ENCODE measurements around the gene TRDN. TPM values are rescaled to one million over a fixed set of nuclear protein-coding genes. Genes with fewer than 3 reads are reported as not detected.

TRDN gene
- total RNA-seq, 1 experiment from 2014 or later: 39.8 TPM

GRCh38 chr6:123295181-123295580 lies 341.6 kb downstream of the TRDN start:
- no peak for TF ChIP-seq SMAD3 (CRISPR knock-in tag; IDR thresholded peaks at IDR 0.05; ENCODE audit: borderline replicate concordance)
- TF ChIP-seq, protein P1, sequence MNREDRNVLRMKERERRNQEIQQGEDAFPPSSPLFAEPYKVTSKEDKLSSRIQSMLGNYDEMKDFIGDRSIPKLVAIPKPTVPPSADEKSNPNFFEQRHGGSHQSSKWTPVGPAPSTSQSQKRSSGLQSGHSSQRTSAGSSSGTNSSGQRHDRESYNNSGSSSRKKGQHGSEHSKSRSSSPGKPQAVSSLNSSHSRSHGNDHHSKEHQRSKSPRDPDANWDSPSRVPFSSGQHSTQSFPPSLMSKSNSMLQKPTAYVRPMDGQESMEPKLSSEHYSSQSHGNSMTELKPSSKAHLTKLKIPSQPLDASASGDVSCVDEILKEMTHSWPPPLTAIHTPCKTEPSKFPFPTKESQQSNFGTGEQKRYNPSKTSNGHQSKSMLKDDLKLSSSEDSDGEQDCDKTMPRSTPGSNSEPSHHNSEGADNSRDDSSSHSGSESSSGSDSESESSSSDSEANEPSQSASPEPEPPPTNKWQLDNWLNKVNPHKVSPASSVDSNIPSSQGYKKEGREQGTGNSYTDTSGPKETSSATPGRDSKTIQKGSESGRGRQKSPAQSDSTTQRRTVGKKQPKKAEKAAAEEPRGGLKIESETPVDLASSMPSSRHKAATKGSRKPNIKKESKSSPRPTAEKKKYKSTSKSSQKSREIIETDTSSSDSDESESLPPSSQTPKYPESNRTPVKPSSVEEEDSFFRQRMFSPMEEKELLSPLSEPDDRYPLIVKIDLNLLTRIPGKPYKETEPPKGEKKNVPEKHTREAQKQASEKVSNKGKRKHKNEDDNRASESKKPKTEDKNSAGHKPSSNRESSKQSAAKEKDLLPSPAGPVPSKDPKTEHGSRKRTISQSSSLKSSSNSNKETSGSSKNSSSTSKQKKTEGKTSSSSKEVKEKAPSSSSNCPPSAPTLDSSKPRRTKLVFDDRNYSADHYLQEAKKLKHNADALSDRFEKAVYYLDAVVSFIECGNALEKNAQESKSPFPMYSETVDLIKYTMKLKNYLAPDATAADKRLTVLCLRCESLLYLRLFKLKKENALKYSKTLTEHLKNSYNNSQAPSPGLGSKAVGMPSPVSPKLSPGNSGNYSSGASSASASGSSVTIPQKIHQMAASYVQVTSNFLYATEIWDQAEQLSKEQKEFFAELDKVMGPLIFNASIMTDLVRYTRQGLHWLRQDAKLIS (CRISPR knock-in tag; IDR thresholded peaks at IDR 0.05; ENCODE audit: borderline replicate concordance): no peak
- TF ChIP-seq, protein P2, sequence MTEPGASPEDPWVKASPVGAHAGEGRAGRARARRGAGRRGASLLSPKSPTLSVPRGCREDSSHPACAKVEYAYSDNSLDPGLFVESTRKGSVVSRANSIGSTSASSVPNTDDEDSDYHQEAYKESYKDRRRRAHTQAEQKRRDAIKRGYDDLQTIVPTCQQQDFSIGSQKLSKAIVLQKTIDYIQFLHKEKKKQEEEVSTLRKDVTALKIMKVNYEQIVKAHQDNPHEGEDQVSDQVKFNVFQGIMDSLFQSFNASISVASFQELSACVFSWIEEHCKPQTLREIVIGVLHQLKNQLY (CRISPR knock-in tag; IDR thresholded peaks at IDR 0.05): no peak
- no peak for TF ChIP-seq CREM (CRISPR knock-in tag; IDR thresholded peaks at IDR 0.05)
- no peak for TF ChIP-seq ESRRA (CRISPR knock-in tag; IDR thresholded peaks at IDR 0.05; ENCODE audit: borderline replicate concordance)
- no peak for TF ChIP-seq ZNF138 (CRISPR knock-in tag; conservative IDR thresholded peaks at IDR 0.05)
- TF ChIP-seq EMX1 (CRISPR knock-in tag; IDR thresholded peaks at IDR 0.05): no peak
- Mint-ChIP-seq H3K36me3 (no peaks in the 10 kb centered on the region), H3K27ac (no peak overlapping the region), H3K27me3 (ENCODE audit: low read depth) (no peaks in the 10 kb centered on the region), H3K4me3 (no peak overlapping the region), H3K9me3 (peaks cover 11% of the 10 kb centered on the region), H3K4me1 (no peaks in the 10 kb centered on the region)
- POLR2A ChIA-PET: no interaction called here
- CTCF ChIA-PET: interaction anchor here (1.2 kb wide), 1 partner anchor 425 kb away, joined by 3 read pairs; no protein-coding TSS in a partner anchor
- DNase-seq (ENCODE audit: low spot score) (no peak), ATAC-seq (no peak)

GRCh38 chr6:123288649-123289048 lies 348.1 kb downstream of the TRDN start:
- DNase-seq (ENCODE audit: low spot score) (no peak), ATAC-seq (no peak)
- no peaks in the 10 kb centered on the region for H3K27me3 Mint-ChIP-seq (ENCODE audit: low read depth)
- H3K4me1 Mint-ChIP-seq: no peaks in the 10 kb centered on the region
- ChIA-PET CTCF (no interaction called here), POLR2A (no interaction called here)
- H3K9me3 Mint-ChIP-seq: no peaks in the 10 kb centered on the region
- H3K27ac Mint-ChIP-seq: no peak overlapping the region
- H3K4me3 Mint-ChIP-seq: no peak overlapping the region
- H3K36me3 Mint-ChIP-seq: no peaks in the 10 kb centered on the region
- TF ChIP-seq HMGA2 (CRISPR knock-in tag; IDR thresholded peaks at IDR 0.05) (no peak), NR2C2 (CRISPR knock-in tag; IDR thresholded peaks at IDR 0.05) (no peak), ZNF416 (CRISPR knock-in tag; IDR thresholded peaks at IDR 0.05) (no peak), GABPB1 (CRISPR knock-in tag; IDR thresholded peaks at IDR 0.05) (no peak), JAZF1 (CRISPR knock-in tag; IDR thresholded peaks at IDR 0.05) (no peak), TEAD1 (CRISPR knock-in tag; IDR thresholded peaks at IDR 0.05) (no peak), FOXP1 (CRISPR knock-in tag; IDR thresholded peaks at IDR 0.05; ENCODE audit: borderline replicate concordance) (no peak), ATF1 (CRISPR knock-in tag; IDR thresholded peaks at IDR 0.05) (no peak), ATF3 (CRISPR knock-in tag; conservative IDR thresholded peaks at IDR 0.05) (no peak), SMAD4 (CRISPR knock-in tag; IDR thresholded peaks at IDR 0.05) (no peak), STAT6 (CRISPR knock-in tag; conservative IDR thresholded peaks at IDR 0.05; ENCODE audit: low read depth) (no peak), EMX1 (CRISPR knock-in tag; IDR thresholded peaks at IDR 0.05) (no peak), ZNF232 (CRISPR knock-in tag; IDR thresholded peaks at IDR 0.05) (no peak), ZNF532 (CRISPR knock-in tag; IDR thresholded peaks at IDR 0.05; ENCODE audit: borderline replicate concordance) (no peak), GTF2I (CRISPR knock-in tag; conservative IDR thresholded peaks at IDR 0.05) (no peak)
- TF ChIP-seq, protein P3, sequence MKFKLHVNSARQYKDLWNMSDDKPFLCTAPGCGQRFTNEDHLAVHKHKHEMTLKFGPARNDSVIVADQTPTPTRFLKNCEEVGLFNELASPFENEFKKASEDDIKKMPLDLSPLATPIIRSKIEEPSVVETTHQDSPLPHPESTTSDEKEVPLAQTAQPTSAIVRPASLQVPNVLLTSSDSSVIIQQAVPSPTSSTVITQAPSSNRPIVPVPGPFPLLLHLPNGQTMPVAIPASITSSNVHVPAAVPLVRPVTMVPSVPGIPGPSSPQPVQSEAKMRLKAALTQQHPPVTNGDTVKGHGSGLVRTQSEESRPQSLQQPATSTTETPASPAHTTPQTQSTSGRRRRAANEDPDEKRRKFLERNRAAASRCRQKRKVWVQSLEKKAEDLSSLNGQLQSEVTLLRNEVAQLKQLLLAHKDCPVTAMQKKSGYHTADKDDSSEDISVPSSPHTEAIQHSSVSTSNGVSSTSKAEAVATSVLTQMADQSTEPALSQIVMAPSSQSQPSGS (CRISPR knock-in tag; IDR thresholded peaks at IDR 0.05; ENCODE audit: borderline replicate concordance, low read depth): no peak
